ENCODE results near the gene PAAF1. TPM values are rescaled to one million over a fixed set of nuclear protein-coding genes. Genes with fewer than 3 reads are reported as not detected.
A peak's percentile ranks its signal among the peaks of the same experiment; 100 is the strongest.

The PAAF1 gene, protein sequence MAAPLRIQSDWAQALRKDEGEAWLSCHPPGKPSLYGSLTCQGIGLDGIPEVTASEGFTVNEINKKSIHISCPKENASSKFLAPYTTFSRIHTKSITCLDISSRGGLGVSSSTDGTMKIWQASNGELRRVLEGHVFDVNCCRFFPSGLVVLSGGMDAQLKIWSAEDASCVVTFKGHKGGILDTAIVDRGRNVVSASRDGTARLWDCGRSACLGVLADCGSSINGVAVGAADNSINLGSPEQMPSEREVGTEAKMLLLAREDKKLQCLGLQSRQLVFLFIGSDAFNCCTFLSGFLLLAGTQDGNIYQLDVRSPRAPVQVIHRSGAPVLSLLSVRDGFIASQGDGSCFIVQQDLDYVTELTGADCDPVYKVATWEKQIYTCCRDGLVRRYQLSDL
- total RNA-seq = 1 to 10 TPM; 8.7 to 8.8 TPM

GRCh38 chr11:73876424-73877310 lies at the start of gene PAAF1, which contains the start of gene COA4:
TSS of gene PAAF1 (plus strand) at chr11:73876999. CDS start at chr11:73877022, 23 bp downstream.
TSS of gene COA4 (minus strand) at chr11:73876846. CDS start at chr11:73873378, 3,468 bp downstream.
- DNase-seq (ENCODE audit: low spot score) (peak; percentile 83), ATAC-seq (ENCODE audit: insufficient number of reproducible peaks, low FRiP score, low read depth) (peak; percentile 97)
- H3K36me3 ChIP-seq = peaks cover 13% of the 10 kb centered on the region
- H3K9me3 ChIP-seq = no peaks in the 10 kb centered on the region
- TF ChIP-seq, protein P1, sequence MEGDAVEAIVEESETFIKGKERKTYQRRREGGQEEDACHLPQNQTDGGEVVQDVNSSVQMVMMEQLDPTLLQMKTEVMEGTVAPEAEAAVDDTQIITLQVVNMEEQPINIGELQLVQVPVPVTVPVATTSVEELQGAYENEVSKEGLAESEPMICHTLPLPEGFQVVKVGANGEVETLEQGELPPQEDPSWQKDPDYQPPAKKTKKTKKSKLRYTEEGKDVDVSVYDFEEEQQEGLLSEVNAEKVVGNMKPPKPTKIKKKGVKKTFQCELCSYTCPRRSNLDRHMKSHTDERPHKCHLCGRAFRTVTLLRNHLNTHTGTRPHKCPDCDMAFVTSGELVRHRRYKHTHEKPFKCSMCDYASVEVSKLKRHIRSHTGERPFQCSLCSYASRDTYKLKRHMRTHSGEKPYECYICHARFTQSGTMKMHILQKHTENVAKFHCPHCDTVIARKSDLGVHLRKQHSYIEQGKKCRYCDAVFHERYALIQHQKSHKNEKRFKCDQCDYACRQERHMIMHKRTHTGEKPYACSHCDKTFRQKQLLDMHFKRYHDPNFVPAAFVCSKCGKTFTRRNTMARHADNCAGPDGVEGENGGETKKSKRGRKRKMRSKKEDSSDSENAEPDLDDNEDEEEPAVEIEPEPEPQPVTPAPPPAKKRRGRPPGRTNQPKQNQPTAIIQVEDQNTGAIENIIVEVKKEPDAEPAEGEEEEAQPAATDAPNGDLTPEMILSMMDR (IDR thresholded peaks at IDR 0.05) = no peak
- H3K4me1 ChIP-seq (ENCODE audit: control insufficient read depth in 1 of 2, low read depth in 2 of 2) = peaks cover 14 to 21% of the 10 kb centered on the region in 2 donors
- H3K27ac ChIP-seq = peak within 1 kb of the TSS; percentile 60 to 77
- H3K27me3 ChIP-seq (replicated peaks; ENCODE audit: insufficient read depth) = no peaks in the 10 kb centered on the region
- H3K4me3 ChIP-seq = peak within 1 kb of the TSS; percentile 75

- Histone ChIP-seq H3K36me3 (peaks cover 10% of the 10 kb centered on the region), H3K4me1 (ENCODE audit: control insufficient read depth in 1 of 2, low read depth in 2 of 2) (no peaks in the 10 kb centered on the region), H3K27me3 (replicated peaks; ENCODE audit: insufficient read depth) (no peaks in the 10 kb centered on the region), H3K4me3 (no peak overlapping the region), H3K27ac (no peak overlapping the region), H3K9me3 (no peaks in the 10 kb centered on the region)
- ATAC-seq (ENCODE audit: insufficient number of reproducible peaks, low FRiP score, low read depth) (no peak), DNase-seq (ENCODE audit: low spot score) (no peak)
- TF ChIP-seq, protein P1 (IDR thresholded peaks at IDR 0.05) = no peak
Observed at GRCh38 chr11:73830261-73830660, 46.5 kb upstream of the PAAF1 start.

DNA sequence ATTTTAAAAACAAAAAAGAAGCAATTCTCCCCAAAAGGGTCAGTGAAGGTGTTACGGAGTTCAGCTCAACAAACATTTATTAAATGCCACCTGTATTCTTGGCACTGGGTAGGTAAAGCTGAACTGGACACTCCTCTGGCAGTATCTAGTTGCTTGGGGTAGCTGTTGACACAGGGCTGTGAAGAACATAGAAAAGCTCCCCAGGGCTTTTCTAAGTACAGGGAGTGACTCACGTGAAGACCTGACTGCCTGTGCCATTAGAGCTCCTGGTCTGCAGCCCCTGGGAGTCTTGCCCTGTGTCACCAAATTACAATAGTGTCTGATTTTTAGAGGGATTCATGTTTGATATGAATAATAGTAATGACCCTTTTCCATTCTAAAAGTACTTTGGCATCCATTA lies 43.7 kb upstream of the PAAF1 start:
- no peaks in the 10 kb centered on the region for H3K4me1 ChIP-seq (ENCODE audit: control insufficient read depth in 1 of 2, low read depth in 2 of 2)
- TF ChIP-seq, protein P1 (IDR thresholded peaks at IDR 0.05) = no peak
- H3K27ac ChIP-seq = no peak overlapping the region
- no peaks in the 10 kb centered on the region for H3K9me3 ChIP-seq
- no peak for ATAC-seq (ENCODE audit: insufficient number of reproducible peaks, low FRiP score, low read depth)
- no peaks in the 10 kb centered on the region for H3K36me3 ChIP-seq
- no peak overlapping the region for H3K4me3 ChIP-seq
- DNase-seq (ENCODE audit: low spot score) = no peak
- H3K27me3 ChIP-seq (replicated peaks; ENCODE audit: insufficient read depth) = no peaks in the 10 kb centered on the region

DNA sequence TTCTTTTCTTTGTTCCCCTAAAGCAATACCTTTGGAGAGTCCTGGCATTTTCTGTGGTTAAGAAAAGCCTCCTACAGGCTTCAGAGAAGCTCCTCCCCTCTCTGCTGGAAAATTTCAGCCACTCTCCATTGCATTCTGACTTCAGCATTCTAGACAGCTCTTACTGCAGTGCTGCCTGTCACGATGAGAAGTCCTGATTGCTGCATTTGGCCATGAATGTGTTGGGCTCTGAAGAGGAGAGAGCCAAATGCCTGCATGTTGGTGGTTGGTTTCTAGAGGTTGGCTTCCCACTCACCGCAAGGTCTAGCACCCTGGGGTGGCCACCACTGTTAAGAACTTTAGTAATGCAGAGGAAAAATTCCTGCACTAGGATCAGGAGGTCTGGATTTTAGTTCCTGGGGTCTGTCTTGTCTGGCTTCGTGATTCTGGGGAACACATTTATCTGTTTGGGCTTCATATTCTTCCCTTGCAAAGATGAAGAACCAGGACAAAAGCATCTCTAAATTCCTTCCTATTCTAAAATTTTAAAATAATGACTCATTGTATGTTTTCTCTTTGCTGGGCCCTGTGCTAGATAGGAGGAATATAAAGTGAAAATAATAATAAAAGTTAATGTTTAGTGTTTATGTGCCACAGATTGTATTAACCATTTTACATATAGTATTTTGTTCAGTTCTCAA lies 38.2 kb upstream of the PAAF1 start:
- no peak for DNase-seq (ENCODE audit: low spot score)
- H3K27me3 ChIP-seq (replicated peaks; ENCODE audit: insufficient read depth) = no peaks in the 10 kb centered on the region
- H3K9me3 ChIP-seq = no peaks in the 10 kb centered on the region
- peaks cover 2% of the 10 kb centered on the region for H3K36me3 ChIP-seq
- TF ChIP-seq, protein P1 (IDR thresholded peaks at IDR 0.05) = no peak
- no peak for ATAC-seq (ENCODE audit: insufficient number of reproducible peaks, low FRiP score, low read depth)
- no peak overlapping the region for H3K4me3 ChIP-seq
- H3K27ac ChIP-seq = no peak overlapping the region
- H3K4me1 ChIP-seq (ENCODE audit: control insufficient read depth in 1 of 2, low read depth in 2 of 2) = no peaks in the 10 kb centered on the region

All from thoracic aorta (tissue), 2 donors.